Cardiac fibroblast (primary cell): ENCODE results near the gene CNNM2.

Experiments used
- DNase-seq, 2 donors: peaks; one replicate each; pipeline versions ENCODE4 v3.0.0 to v3.0.0-alpha.2; 2010; ENCODE audit warnings: low read depth in 2 of 2
- H3K4me3 ChIP-seq, 2 donors: replicated peaks in 1 of 2; 1 replicate in 1 of 2; 2 replicates in 1 of 2; pipeline ENCODE4 v1.5.1; 2011; ENCODE audit warnings: low read depth in 2 of 2, low read length in 2 of 2, mild to moderate bottlenecking in 2 of 2, moderate library complexity in 1 of 2
- TF ChIP-seq, protein P1 (sequence below): IDR thresholded peaks from one replicate; pipeline ENCODE4 v1.5.1; 2011; ENCODE audit warnings: low read depth, mild to moderate bottlenecking, low read length, inconsistent platforms

CNNM2 gene

DNA sequence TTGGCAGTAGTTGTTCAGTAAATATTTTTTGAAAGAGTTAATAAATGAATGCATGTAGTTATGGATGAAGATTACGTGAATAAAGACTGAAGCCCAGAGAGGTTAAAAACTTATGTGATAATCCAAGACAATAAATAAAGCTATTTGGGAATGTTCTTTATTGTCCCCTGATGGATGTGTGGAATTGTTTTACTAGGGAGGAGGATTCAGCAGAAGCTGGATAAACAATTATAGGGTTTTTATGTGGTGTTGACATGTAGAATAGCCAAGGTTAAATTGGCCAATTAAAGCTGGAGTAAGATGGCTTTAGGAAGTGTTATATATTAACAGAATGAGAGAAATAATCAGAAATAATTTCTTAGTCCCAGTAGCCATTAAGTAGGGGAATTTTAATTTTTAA, 66.0 kb downstream of the CNNM2 start:
- TF ChIP-seq, protein P1, sequence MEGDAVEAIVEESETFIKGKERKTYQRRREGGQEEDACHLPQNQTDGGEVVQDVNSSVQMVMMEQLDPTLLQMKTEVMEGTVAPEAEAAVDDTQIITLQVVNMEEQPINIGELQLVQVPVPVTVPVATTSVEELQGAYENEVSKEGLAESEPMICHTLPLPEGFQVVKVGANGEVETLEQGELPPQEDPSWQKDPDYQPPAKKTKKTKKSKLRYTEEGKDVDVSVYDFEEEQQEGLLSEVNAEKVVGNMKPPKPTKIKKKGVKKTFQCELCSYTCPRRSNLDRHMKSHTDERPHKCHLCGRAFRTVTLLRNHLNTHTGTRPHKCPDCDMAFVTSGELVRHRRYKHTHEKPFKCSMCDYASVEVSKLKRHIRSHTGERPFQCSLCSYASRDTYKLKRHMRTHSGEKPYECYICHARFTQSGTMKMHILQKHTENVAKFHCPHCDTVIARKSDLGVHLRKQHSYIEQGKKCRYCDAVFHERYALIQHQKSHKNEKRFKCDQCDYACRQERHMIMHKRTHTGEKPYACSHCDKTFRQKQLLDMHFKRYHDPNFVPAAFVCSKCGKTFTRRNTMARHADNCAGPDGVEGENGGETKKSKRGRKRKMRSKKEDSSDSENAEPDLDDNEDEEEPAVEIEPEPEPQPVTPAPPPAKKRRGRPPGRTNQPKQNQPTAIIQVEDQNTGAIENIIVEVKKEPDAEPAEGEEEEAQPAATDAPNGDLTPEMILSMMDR = no peak
- DNase-seq = no peak
- H3K4me3 ChIP-seq = no peak overlapping the region

DNA sequence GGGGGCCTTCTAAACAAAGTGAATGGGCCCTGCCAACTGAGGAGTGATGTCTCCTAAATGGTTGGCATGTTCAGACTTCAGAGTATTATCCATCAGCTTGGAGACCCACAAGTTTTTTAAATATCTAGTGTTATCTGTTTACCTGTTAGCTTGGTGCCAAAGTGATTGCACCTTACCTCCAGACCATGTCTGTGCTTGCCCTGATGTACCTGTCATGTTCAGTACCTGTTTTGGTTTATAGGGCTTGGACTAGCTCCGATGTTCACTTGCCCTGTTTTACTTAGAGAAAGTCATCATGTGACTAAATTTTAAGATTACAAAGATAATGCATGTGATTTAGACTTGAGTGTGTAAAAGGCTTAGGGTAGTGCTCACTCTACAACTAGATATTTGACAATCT, 67.7 kb downstream of the CNNM2 start:
- DNase-seq = no peak
- H3K4me3 ChIP-seq = no peak overlapping the region
- TF ChIP-seq, protein P1 = no peak

DNA sequence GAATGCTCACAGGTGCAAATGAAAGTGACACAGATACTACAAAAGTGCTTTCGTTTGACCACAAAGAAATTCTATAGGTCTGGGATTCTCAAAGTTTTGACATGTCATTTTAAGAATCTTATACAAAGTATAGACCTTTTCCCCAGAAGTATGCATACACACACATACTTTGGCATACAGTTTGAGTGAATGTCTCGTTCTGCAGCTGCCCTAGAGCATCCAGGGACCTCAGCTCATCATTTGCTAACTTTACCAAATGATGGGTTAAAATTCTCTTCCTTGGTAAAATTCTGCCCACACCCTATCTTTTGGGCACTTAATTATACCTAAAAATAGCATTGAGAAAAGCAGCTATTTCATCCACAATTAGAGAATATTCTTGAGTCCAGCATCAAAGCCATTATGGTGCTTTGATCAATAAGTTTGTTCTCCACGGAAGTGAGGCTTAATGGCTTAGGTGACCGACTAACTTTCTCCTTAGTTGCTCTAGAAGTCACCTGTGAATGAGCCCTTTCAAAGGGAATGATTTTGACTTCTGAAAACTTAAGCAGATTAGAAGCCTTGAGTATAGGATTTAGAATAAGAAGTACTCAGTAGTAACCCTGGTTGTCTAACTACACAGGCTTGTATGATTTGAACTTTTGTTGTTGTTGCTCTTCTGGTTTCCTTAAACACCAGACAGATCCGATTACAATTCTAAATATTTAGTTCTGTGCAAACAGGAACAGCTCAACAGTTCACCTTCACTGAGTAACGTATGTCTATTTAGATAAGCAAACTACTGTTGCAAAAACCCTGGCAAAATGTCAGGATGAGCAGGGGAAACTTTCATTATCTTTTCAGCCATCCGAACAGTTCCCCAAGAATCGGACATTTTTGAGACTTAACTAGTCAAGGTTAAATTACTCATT, 70.6 kb downstream of the CNNM2 start:
- peak; percentile 20 to 28 for DNase-seq
- TF ChIP-seq, protein P1 = no peak
- H3K4me3 ChIP-seq = no peak overlapping the region

DNA sequence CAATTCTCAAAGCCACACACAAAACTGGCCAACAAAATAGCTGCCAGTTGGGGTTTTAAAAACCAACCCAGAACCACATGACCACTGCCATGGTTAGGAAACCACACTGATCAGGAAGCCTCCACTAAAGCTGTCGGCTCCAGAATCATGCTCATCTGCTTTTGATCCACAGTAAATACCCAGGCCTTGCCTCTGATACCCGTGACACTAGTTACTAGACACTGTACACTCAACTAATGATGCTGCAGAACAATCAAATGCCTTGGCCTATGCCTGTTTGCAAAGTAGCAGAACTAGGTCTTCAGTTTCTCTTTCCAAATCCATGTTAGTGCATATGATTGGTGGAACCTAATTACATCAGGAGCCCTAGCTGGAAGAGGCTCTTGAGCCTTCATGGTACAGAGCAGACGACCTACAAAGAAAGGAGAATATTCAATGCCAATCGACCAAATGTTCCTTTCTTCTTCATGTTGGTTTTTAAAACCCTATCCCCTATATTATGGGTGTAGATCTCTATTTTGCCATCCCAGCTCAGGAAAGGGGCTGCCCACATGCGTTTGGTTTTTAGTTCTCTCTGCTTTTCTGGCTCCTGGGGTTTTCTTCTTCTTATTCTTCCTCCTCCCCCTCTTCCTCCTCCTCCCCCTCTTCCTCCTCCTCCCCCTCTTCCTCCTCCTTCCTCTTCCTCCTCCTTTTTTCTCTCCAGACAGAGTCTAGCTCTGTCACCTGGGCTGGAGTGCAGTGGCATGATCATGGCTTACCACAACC, 76.6 kb downstream of the CNNM2 start:
- H3K4me3 ChIP-seq = no peak overlapping the region
- TF ChIP-seq, protein P1 = no peak
- no peak for DNase-seq

DNA sequence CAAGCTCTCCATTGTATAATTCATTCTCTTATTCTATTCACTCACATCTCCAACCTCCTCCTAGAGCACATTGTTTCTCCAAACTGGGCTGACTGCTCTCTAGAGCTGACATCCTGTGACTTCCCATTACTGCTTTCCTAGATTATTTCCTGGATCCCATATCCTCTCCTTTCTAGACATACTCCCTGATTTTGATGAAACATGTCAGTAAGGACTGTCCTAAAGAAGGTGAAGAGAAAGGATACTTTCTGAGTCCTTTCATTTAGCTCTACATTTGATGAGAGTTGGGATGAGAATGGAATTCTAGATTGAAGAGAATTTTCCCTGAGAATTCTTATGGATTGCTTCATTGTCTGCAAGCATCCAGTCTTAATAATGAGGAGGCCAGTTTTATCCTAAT, 78.8 kb downstream of the CNNM2 start:
- no peak for DNase-seq
- TF ChIP-seq, protein P1 = no peak

DNA sequence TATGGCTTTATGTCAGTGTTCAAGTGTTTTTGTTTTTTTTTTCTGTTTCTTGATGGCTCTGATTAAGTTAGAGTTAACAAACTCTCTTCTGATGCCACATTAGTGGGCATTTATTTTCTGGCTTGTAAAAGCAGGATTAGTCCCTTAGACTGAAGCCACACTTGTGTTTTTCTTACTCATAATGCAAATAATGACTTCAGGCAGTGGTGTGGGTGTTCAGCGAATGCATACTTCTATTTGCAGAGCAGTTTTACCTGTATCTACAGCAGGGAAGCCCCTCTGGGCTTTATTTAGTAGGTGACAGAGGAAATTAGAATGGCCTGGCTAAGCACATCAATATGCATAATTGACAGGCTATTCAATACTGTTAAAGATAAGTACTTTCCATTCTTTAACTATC, 79.9 kb downstream of the CNNM2 start:
- DNase-seq = no peak
- TF ChIP-seq, protein P1 = no peak
- H3K4me3 ChIP-seq = no peak overlapping the region

More for the DNA sequence above, 78.8 kb downstream of the CNNM2 start:
- H3K4me3 ChIP-seq = no peak overlapping the region
